Esophagus squamous epithelium (tissue), 4 donors: ENCODE results near the gene SULT2B1.

Experiments used
- POLR2A ChIP-seq, 4 donors: fragments of 450-650 bp; IDR thresholded peaks; one replicate each; pipeline ENCODE4 v1.6.1; 2017; ENCODE audit warnings: antibody characterized with exemption in 4 of 4, mild to moderate bottlenecking in 4 of 4, moderate library complexity in 3 of 4
- TF ChIP-seq, protein P1 (sequence below), 6 experiments: fragments of 450-650 bp in 4 of 6; fragments of 200-600 bp in 2 of 6; sonication (generic) in 2 of 6; IDR thresholded peaks; one replicate each; pipeline ENCODE4 v1.5.1; 2016 to 2019; ENCODE audit warnings: antibody characterized with exemption in 6 of 6, mild to moderate bottlenecking in 4 of 6, moderate library complexity in 4 of 6

- TF ChIP-seq, protein P1, sequence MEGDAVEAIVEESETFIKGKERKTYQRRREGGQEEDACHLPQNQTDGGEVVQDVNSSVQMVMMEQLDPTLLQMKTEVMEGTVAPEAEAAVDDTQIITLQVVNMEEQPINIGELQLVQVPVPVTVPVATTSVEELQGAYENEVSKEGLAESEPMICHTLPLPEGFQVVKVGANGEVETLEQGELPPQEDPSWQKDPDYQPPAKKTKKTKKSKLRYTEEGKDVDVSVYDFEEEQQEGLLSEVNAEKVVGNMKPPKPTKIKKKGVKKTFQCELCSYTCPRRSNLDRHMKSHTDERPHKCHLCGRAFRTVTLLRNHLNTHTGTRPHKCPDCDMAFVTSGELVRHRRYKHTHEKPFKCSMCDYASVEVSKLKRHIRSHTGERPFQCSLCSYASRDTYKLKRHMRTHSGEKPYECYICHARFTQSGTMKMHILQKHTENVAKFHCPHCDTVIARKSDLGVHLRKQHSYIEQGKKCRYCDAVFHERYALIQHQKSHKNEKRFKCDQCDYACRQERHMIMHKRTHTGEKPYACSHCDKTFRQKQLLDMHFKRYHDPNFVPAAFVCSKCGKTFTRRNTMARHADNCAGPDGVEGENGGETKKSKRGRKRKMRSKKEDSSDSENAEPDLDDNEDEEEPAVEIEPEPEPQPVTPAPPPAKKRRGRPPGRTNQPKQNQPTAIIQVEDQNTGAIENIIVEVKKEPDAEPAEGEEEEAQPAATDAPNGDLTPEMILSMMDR (IDR thresholded peaks at IDR 0.05): no peak
- TF ChIP-seq POLR2A (IDR thresholded peaks at IDR 0.05): no peak
Observed at GRCh38 chr19:48603001-48603400, 51.0 kb downstream of the SULT2B1 start.
